ENCODE results near the gene ANKRD60.

Gene ANKRD60

GRCh38 chr20:58222446-58222845 is 6.0 kb downstream of the ANKRD60 start:
- no peak for DNase-seq

- no peak for DNase-seq
These were observed 9.1 kb downstream of the ANKRD60 start for GRCh38 chr20:58219342-58219700.

GRCh38 chr20:58218665-58219341 is 9.7 kb downstream of the ANKRD60 start:
- no peak for DNase-seq

- no peak for DNase-seq
These were observed 12.1 kb downstream of the ANKRD60 start for GRCh38 chr20:58216334-58216733.

GRCh38 chr20:58215116-58215515 is 13.3 kb downstream of the ANKRD60 start:
- no peak for DNase-seq

- DNase-seq = no peak
These were observed 14.1 kb downstream of the ANKRD60 start for GRCh38 chr20:58214310-58214709.

- no peak for DNase-seq
These were observed 14.7 kb downstream of the ANKRD60 start for GRCh38 chr20:58213716-58214115.

- DNase-seq = no peak
These were observed 15.3 kb downstream of the ANKRD60 start for GRCh38 chr20:58213121-58213520.

GRCh38 chr20:58212636-58213035 is 15.8 kb downstream of the ANKRD60 start:
- DNase-seq = no peak

- no peak for DNase-seq
These were observed 18.1 kb downstream of the ANKRD60 start for GRCh38 chr20:58210398-58210747.

GRCh38 chr20:58209652-58210397 is 18.6 kb downstream of the ANKRD60 start:
- DNase-seq = peak; percentile 91

GRCh38 chr20:58208944-58209343 is 19.5 kb downstream of the ANKRD60 start:
- no peak for DNase-seq

GRCh38 chr20:58205850-58206249 is 22.6 kb downstream of the ANKRD60 start:
- DNase-seq = no peak

- no peak for DNase-seq
These were observed 26.4 kb downstream of the ANKRD60 start for GRCh38 chr20:58202044-58202443.

GRCh38 chr20:58201616-58202015 is 26.8 kb downstream of the ANKRD60 start:
- DNase-seq = no peak

- no peak for DNase-seq
These were observed 29.0 kb downstream of the ANKRD60 start for GRCh38 chr20:58199469-58199868.

- DNase-seq = no peak
These were observed 29.5 kb downstream of the ANKRD60 start for GRCh38 chr20:58198901-58199355.

- no peak for DNase-seq
These were observed 30.1 kb downstream of the ANKRD60 start for GRCh38 chr20:58198384-58198783.

- no peak for DNase-seq
These were observed 31.3 kb downstream of the ANKRD60 start for GRCh38 chr20:58197185-58197469.

- no peak for DNase-seq
These were observed 31.9 kb downstream of the ANKRD60 start for GRCh38 chr20:58196402-58197184.

GRCh38 chr20:58195047-58195446 is 33.4 kb downstream of the ANKRD60 start:
- DNase-seq = no peak

- no peak for DNase-seq
These were observed 34.2 kb downstream of the ANKRD60 start for GRCh38 chr20:58194175-58194791.

GRCh38 chr20:58192567-58192966 is 35.9 kb downstream of the ANKRD60 start:
- DNase-seq = peak; percentile 47

GRCh38 chr20:58192065-58192464 is 36.4 kb downstream of the ANKRD60 start:
- DNase-seq = no peak
